ENCODE data around the gene NRM. TPM values are rescaled to one million over a fixed set of nuclear protein-coding genes. Genes with fewer than 3 reads are reported as not detected.

The NRM gene
- total RNA-seq, 1 donor = 3.5 TPM

DNA sequence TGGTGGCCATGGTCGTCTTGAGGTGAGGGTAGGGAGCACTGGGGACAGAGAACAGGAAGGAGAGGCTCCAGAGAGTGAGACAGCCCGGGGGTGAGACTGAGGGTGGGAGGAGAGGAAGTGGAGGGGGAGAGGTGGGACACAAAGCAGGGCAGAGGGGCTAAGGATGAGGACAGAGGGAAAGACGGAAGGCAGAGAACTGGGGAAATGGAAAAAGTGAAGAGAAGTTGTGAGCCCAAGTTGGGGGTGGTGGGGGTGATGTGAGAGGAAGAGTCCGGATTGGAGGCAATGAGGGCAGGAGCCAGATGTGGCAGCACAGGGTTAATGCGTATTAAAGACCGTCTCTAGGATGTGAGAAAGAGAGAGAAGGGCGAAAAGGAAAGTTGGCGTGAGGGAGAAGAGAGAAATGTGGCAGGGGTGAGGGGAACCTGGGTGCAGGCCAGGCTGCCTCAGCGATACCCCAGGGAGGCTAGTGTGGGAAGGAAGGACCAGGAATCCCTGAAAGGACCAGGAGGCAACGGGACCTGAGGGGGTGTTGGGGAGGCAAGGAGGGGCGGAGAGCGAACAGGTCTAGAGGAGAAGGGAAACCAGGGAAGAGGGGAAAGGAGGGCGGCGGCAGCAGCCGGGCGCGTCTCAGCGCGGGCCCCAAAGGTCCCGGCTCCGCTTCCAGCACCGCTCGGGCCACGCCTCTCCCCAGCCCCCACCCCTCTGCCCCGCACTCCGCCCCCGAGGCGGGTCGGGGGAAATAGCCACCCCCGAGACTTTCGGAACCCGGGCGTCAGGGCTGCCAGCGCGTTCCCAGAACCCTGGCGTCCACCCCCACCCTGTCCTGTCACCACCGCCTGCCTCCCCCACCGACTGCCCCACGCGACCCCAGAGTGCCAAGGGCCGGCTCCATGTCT lies 4.5 kb downstream of the NRM start, which contains the start of gene PPP1R18:
PPP1R18 (minus strand) TSS at position 637 of the 899 bp plus-strand sequence; CDS start at position 10, 627 bp downstream.
- TF ChIP-seq CTCF (IDR thresholded peaks at IDR 0.05; ENCODE audit: insufficient read depth, low read depth, low read length) = no peak
- peak within 1 kb of the TSS; percentile 91 for H3K4me3 ChIP-seq (ENCODE audit: low read depth, low read length)
- DNase-seq (ENCODE audit: low read depth) = peak; percentile 65

GRCh38 chr6:30685157-30686008 lies 5.4 kb downstream of the NRM start:
- TF ChIP-seq CTCF (IDR thresholded peaks at IDR 0.05; ENCODE audit: insufficient read depth, low read depth, low read length) = peak; percentile 32
- peak overlapping the region; percentile 91 for H3K4me3 ChIP-seq (ENCODE audit: low read depth, low read length)
- peak; percentile 39 for DNase-seq (ENCODE audit: low read depth)

GRCh38 chr6:30684386-30685156 lies 6.2 kb downstream of the NRM start:
- no peak for TF ChIP-seq CTCF (IDR thresholded peaks at IDR 0.05; ENCODE audit: insufficient read depth, low read depth, low read length)
- H3K4me3 ChIP-seq (ENCODE audit: low read depth, low read length) = peak overlapping the region; percentile 91
- DNase-seq (ENCODE audit: low read depth) = peak; percentile 43

DNA sequence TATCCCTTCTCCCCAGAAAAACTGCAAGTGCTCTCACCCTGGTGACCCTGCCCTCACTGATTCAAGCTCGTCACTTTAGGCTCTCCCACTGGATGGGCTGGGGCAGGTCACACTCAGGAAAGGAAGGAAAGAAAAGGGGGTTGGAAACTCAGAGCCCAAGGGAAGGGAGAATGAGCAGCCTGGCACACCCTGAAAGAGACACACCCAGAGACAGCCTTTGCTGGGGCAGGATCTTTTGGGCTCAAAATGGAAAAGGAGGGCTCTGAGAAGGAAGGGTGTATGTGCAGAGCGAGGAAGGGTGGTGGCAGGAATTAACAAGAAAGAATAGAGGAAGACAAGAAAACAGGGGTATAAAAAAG lies 6.8 kb downstream of the NRM start:
- no peak for TF ChIP-seq CTCF (IDR thresholded peaks at IDR 0.05; ENCODE audit: insufficient read depth, low read depth, low read length)
- peak overlapping the region; percentile 91 for H3K4me3 ChIP-seq (ENCODE audit: low read depth, low read length)
- DNase-seq (ENCODE audit: low read depth) = no peak

GRCh38 chr6:30683183-30683979 lies 7.4 kb downstream of the NRM start:
- TF ChIP-seq CTCF (IDR thresholded peaks at IDR 0.05; ENCODE audit: insufficient read depth, low read depth, low read length) = no peak
- no peak for DNase-seq (ENCODE audit: low read depth)

More at GRCh38 chr6:30683183-30683979, 7.4 kb downstream of the NRM start:
- H3K4me3 ChIP-seq (ENCODE audit: low read depth, low read length) = peak overlapping the region; percentile 91
